GM12892 (cell line): ENCODE results near the gene CERT1.

Experiments
- POLR2A ChIP-seq: IDR thresholded peaks from 2 replicates; pipeline ENCODE4 v1.6.1; 2011; ENCODE audit warnings: low read depth, low read length, control low read depth
- POLR2AphosphoS5 ChIP-seq: IDR thresholded peaks from 2 replicates; pipeline ENCODE4 v1.6.1; 2011; ENCODE audit warnings: low read depth, low read length, control low read depth
- TAF1 ChIP-seq: IDR thresholded peaks from 2 replicates; pipeline ENCODE4 v1.6.1; 2011; ENCODE audit warnings: low read depth, mild to moderate bottlenecking, control low read depth, low read length, borderline replicate concordance

GRCh38 chr5:75472973-75473372 is 38.5 kb downstream of the CERT1 start:
- TF ChIP-seq POLR2A (no peak), POLR2AphosphoS5 (no peak), TAF1 (no peak)
